ENCODE data around the gene ZNF214.
"Not testable (repeated sequence)": the region's sequence is repeated elsewhere in the genome, so short reads cannot be mapped to it uniquely, and the experiment has no call there.

The ZNF214 gene

DNA sequence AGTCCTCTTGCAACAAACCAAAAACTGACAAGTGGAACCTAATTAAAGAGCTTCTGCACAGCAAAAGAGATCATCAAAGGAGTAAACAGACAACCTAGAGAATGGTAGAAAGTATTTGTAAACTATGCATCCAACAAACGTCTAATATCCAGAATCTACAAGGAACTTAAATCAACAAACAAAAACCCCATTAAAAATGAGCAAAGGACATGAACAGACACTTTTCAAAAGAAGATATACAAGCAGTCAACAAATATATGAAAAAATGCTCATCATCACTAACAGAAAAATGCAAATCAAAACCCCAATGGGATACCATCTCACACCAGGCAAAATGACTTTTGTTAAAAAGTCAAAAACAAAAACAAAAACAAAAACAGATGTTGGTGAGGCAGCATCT is 33.7 kb downstream of the ZNF214 start:
- no peak for DNase-seq

DNA sequence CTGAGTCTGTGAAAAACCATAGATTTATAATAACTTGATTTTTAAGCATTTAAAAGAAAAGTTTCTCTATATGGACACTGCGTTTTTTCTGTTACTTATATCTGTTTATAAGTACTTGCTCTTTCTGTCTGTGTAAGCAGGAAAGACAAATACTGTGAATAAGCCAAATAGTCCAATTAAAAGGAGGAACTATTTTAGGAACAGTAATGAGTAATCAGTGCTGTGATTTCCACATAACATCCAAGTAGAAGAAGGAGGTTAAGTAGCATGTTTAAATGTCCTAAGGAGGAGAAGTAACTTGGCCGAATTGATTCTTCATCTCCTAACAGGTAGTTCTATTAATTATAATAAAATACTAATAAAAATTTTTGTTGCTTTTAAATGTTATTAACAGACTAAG is 40.8 kb downstream of the ZNF214 start:
- no peak for DNase-seq

DNA sequence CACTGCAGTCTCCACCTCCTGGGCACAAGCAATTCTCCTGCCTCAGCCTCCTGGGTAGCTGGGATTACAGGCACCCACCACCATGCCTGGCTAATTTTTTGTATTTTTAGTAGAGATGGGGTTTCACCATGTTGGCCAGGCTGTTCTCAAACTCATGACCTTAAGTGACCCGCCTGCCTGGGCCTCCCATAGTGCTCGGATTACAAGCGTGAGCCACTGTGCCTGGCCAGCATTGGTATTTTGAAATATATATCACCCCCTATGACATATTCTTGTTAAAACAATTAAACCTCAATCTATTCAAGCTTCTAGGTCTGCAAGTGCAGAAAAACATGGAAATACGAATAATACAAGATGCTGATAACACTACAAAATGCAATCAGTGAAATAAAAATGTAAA is 50.3 kb downstream of the ZNF214 start:
- not testable (repeated sequence) for DNase-seq

DNA sequence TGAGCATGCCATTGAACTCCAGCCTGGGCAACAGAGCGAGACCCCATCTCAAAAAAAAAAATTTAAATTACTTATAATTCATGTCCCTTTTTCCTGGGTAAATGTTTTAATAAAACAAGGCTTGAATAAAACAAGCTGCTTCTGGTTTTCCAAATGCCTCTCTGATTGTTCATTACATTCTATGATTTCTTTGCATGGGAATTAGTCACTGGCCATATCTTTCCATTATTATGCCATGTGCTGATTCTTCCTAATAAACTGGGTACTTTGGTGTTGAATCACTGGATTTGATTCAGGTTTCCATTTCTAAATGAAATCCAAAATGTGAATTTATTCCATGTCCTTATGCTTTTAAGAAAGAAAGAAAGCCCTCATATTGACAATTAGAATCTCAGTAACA is 51.3 kb downstream of the ZNF214 start:
- no peak for DNase-seq

DNA sequence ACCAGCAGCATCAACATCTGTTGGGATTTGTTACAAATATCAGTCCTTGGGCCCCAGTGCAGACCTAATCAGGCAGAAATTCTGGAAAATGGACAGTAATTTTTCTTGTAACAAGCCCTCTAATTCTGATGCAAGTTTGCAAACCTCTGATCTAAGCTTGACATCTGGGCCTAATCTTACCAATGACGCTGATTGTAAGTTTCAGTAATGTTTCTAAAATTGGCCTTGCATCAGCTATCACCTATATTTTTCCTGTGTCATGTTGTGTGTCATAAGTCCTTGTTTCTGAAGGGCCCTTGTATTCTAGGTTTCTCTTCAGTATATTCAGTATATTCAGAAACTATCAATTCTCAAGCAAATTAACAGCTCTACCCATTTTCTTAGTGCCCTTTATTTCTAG is 57.5 kb downstream of the ZNF214 start:
- no peak for DNase-seq

DNA sequence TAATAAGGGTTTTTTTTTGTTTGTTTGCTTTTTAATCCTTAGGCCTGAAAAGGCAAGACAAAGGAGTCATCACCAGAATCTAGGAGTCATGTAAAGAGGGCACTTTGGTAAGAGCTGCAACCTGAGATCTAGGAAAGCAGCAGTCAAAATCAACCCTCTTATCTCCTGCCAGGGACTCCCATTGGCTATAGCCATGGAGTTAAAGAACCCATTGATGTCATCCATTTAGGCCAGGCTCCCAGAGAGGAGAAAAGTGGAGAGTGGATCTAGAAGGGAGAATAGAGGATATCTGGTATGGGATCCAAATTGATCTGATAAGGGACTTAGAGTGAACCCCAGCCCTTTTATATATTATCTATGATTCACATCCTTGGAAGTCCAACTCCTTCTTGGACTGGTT is 58.0 kb downstream of the ZNF214 start:
- DNase-seq: no peak

DNA sequence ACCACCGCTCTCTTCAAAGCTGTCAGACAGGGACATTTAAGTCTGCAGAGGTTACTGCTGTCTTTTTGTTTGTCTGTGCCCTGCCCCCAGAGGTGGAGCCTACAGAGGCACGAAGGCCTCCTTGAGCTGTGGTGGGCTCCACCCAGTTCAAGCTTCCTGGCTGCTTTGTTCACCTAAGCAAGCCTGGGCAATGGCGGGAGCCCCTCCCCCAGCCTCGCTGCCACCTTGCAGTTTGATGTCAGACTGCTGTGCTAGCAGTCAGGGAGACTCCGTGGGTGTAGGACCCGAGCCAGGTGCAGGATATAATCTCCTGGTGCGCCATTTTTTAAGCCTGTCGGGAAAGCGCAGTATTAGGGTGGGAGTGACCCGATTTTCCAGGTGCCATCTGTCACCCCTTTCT is 65.9 kb downstream of the ZNF214 start:
- DNase-seq: not testable (repeated sequence)

Data from SHP77 treated with DMSO at 0.1 percent for 48 hours (cell line).